ENCODE data around the gene NFATC4.

NFATC4 gene

DNA sequence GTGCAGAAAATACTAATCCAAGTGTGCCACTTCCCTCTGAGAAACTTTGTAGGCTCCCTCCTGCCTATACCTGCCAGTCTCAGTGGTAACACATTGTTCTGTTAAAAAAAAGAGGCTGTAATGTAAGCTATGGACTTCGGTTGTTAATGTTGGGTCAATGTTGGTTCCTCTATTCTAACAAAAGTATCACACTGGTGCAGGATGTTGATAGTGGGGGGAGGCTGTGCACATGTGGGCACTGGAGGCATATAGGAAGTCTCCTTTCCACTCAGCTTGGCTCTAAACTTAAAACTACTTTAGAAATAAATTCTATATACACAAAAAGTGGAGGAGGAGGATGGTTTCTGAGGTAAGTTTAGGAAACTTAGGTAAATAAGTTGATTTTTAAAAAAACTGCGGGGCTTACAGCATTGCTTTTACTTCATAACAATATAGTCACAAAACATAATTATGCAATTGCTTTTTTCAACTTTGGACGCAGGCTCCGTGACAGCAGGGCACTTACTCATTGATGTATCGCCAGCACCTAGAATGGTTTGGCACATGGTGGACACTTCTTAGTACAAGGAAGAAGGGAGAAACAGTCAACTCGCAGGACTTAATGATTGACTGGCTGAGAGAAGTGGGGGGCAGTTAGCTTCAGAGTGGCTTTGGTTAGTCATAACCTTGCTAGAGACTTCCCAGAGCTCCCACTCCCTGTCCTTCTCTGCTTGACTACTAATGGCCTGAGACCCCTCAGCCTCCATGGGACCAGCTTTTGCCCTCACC, 22.9 kb downstream of the NFATC4 start:
- DNase-seq: no peak

DNA sequence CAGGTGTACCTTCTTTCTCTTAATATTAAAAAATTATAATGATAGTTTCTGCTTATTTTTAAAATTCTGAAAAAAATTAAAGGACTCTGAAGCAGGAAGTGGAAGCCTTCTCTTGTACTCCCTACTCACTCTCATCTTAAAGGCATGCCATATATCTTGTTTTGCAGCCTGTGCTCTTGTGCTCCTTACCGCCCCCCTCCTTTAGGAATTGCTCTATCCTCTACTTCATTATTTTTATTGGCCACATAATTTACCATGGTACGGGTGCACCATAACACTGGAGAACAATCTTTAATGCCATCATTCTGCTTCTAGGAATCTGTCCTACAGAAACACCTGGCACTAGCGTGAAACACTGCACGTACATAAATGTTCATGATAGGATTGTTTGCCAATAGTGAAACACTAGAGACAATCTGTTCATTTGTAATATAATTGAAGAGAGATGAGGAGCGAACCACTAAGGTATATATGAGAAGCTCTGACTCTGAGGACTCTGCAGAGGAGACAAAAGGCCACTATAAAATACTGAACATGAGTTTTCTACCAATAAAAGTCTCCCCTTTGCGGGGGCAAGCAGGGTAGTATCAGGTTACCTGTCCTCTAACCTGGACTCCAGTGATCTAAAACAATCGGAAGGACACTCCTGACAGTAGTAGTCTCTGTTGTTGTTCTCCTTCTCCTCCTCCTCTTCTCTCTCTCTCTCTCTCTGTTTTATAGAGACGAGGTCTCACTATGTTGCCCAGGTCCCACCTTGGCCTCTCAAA, 24.5 kb downstream of the NFATC4 start:
- no peak for DNase-seq

DNA sequence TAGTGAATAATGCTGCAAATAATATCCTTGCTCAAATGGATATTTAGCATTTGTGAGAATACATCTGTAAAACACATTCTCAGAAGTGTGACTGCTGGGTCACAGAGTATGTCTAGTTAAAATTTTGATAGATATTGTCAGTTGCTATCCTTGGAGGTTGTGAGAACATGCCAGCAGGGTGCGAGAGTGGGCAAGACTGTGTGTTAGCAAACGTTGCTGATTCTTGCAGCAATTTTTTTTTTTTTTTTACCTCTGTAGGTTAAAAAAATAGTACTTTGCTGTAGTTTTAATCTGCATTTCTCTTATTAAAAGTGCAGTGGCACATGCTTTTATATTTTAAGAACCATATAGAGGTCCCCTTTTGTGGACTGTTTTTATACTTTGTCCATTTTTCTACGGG, 26.3 kb downstream of the NFATC4 start:
- no peak for DNase-seq

DNA sequence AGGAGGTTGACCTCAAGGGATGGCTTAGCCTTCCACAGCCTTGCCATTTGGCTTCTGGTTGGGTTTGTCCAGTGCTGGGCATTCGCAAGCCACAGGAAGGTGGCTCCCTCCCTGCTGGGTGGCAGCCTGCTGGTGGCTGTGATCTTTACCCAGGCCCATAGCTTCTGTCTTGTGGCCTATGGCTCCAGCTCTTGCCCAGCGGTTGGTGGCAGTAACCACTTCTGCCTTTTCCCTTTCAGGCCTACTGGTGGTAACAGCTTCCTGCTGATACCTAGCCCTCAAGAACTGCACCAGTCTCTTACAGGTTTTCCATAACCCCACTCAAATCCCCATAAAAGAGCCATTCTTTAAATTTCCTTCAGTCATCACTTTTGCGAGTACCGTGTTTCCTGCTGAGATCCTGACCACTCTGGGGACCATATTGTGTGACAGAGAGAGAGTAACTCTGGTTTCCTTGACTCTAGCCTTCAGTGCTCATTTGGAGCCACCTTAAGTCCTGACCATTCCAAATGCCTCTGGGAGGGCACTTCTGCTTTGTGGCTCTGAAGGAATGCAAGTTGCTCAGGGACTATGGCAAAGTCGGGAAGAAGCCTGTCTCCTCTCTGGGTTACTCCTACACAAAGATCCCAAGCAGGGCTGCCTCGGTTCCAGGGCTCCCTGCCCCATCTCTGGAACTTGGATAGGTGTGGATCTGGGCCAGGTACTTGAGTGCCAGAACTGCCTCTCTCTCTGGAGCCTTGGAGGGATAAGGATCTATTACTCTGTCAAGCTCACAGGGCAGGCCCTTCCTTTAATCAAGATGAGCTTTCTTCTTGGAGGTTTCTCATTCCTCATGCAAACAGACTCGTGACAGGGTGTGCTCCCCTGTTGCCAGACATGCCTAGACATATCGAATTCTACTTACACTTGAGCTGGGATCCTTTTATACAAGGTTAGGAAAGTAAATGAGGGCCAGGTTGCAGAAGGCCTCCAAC, 27.9 kb downstream of the NFATC4 start:
- no peak for DNase-seq

DNA sequence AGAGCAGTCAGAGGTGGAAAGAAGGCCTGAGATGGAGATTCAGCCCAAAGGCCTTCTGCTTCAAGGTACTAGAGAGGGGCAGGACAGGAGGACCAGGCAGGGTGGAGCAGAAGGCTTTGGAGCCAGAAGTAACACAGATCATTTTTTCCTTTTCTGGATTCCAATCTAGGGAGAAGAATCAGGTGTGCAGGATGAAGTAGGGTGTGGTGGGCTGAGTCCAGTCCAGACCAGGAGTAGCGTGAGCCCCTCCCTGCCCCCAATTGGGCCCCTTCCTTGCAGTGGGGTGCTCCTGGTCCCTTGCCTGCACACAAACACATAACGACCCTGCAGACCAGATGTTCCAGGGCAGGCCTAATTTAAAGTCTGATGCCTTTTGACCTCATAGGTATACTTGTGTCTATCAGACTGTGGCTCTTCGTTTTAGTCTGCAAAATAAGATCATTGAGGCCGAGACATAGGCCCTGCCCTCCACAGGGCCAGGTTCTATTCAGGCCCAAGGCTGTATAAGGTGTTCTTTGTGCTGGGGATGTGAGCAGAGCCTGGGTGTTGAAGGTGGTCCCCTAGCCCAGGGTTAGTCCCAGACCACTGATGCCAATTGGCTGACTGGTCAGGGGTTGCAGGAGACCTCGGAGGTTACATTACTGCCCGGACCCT, 29.8 kb downstream of the NFATC4 start:
- DNase-seq: no peak

DNA sequence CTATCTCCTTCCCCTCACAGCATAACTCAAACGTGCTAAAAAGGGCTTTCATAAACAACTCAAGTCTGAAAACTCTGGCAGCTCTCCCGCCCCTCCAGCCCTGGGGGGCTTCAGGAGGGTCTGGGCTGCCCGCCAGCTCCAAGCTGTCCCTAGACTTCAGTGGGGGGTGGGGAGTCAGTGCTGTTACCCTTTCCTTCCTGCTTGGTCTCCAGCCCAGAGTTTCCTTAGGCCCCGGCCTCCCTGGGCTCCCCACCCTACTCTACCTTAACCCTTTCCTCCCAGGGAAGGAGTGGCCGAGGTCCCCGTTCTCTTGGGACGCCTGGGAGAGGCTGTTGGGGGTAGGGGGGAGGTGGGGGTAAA, 30.3 kb downstream of the NFATC4 start:
- DNase-seq: no peak

DNA sequence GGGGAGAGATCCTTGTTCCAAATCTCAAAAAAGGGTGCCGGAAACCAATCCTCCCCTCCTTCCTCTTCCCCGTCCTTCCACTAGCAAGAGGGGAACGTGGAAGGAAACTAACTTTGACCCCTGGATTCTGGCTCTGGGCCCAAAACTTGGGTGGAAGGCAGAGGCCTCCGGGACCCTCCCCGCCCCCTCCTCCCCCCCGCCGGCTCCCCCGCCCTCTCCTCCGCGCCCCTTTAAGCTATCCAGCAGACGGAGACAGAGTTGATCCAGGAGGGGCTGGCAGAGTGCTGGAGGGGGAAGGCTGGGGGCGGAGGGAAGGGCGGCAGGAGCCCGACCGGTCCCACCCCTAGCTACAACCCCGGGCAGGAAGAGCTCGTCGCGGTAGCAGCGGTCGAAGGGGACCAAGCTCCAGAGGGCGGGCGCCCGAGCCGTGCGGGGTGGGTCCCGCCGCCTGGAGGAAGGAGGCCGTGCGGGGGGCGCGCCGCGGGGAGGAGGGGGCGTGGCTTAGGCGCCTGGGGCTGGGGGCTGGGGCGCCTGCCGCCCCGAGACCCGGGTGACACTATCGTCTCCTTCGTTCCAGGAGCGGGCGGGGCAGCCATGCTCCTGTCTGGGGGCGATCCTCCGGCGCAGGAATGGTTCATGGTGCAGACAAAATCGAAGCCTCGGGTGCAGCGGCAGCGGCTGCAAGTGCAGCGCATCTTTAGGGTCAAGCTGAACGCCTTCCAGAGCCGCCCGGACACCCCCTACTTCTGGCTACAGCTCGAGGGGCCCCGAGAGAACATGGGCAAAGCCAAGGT, 30.9 kb downstream of the NFATC4 start, which contains the start of gene NYNRIN:
Gene NYNRIN, plus strand, starts transcription at position 351 of the 794 bp plus-strand sequence. Its CDS starts 244 bp downstream, at position 595.
- peak; percentile 47 for DNase-seq

DNA sequence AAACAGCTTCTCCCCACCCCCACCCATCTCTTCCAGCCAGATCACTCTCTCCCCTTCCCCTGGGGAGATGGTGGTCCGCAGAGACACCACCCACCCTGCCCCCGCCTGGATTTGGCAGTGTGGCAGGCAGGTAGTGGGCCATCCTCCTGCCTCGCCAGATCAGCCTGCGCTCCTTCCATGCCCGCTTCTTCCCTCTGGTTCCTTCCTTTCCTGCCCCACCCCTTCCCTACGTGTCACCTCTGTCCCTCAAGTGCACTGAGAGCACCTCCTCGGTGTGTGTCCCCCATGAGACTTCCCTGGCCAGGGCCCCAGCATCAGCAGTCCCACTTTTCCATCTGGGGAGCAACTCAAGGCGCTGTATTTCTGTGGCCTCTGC, 31.5 kb downstream of the NFATC4 start:
- DNase-seq: no peak

DNA sequence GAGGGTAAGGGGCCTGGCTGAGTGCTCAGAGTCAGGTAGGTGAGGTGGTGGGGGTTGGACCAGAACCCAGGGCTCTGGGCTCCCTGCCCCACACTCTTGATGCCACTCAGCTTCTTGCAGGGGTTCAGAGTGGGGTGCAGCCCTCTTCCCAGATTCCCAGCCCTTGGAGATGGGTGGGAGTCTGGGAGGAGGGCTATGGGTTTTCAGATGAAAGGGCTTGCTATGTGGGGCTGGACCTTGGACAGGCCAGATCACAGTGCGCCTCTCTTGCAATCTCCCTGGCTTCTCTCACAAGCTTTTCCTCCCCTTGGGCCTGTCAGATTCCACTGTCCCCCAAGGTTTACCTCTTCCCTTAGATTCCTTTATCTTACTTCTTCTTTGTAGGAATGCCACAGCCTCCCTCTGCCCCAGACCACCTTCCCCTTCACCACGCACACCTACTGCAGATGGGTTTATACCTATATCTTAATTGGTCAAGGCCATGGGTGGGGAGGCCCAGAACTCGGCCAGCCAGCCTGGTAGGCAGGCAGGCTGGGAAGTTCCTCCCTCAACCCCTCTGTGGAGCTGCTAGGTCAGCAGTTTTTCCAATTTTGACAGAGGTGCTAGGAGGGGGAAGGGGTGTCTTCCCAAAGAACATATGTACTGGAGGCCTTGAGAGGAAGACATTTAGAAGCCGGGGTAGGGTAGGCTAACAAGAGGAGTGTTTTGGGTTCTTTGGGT, 32.2 kb downstream of the NFATC4 start:
- DNase-seq: no peak

DNA sequence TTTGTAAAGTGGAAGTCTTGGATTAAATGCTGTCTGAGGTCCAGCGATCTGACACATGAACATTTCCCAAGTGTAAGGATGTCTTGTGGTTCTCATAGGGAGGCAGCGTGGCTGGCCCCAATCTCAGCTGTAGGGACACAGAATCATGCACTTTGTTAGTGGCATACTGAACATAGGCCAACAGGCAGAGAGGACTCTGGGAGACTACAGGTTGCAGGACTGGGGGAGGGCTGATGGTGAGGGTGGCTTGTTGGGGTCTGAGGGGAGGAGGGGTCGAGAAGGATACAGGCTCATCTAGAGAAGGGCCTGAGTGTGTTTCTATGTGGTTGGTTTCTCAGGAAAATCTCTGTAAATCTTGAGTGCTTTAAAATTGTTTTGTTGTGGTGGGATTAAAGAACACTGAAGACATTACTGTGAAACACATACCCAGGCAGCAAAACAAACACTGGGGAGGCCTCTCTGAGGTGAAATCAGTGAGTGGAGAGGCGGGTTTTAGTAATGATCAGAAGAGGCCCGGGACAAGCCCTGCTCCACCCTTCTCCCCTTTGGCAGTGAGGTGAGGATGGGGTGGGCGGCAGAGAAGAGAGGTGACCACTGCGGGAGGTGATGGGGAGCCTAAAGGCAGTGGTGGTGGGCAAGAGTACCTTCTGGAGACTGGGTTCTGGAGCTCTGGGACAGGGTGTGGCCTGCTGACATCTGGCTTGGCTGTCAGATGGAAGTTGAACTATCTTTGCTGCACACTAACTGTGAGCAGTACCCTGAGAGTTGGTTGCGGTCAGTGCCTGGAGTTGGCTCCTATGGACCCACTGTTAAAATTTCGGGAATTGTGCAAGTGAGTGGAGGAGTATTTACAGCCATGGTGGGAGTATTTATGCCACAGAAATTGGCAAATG, 34.1 kb downstream of the NFATC4 start:
- no peak for DNase-seq

DNA sequence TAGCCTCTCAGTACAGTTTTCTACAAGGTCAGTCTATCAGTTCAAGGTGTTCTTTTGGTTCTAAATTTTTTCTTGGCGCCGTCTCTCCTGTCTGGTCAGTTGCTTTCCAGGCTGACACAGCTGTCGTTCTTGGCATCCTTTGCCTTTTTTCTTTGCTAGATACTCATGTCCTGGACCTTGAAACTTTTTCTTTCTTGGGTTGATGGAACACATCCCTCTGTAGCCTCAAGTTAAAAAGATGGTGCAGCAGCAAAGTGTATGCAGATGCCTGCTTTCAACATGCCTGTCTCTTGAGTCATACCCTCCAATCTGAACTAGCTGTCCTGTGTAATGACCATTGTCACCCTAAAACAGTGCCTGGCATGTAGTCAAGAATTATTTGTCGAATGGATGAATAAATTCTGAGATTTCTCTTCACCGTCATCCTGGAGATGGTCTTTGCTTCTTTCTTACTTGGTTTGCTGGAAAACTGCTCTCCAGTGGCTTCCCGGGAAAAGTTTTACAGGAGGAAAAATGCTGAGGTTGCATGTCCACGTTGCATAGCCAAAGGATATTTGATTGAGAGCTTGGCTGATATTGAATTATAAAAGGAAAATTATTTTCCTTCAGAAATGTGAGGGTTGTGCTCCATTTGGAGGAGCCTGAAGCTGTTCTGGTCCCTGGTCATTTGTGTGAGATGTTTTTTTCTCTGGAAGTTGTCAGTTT, 35.5 kb downstream of the NFATC4 start:
- no peak for DNase-seq

DNA sequence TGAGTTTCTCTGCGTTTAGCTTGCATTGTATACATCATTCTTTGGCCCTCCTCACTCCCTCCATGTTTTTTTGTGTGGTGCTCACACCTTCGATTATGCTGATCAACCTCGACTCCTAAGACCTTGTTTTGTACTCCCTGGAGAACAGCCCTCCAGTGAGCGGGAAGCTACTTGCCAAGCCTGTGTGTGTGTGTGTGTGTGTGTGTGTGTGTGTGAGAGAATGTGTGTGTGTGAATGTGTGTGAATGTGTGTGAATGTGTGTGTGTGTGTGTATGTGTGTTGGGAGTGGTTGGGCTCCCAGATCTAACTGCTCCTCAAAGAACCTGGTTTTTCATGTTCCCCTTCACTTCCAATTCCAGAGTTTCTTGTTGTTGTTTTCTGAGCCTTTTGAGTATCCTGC, 36.8 kb downstream of the NFATC4 start:
- no peak for DNase-seq

DNA sequence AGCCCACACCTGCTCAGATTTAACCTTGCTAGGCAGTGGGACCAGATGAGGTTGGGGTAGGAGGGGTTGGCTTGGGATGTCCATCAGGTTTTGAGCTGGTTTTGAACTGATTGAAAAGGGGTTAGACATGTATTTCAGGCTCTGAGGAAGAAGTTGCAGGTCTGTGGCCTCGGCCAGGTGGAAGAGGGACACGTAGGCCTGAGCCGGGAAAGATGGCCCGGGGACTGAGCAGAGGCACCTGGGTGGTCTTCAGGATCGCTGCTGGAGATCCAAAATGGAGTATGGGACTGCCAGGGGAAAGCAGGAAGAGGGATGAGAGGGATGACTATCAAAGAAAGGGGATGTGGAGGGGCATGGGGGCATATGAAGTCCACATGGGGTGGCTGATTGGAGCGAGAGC, 38.4 kb downstream of the NFATC4 start:
- DNase-seq: no peak

DNA sequence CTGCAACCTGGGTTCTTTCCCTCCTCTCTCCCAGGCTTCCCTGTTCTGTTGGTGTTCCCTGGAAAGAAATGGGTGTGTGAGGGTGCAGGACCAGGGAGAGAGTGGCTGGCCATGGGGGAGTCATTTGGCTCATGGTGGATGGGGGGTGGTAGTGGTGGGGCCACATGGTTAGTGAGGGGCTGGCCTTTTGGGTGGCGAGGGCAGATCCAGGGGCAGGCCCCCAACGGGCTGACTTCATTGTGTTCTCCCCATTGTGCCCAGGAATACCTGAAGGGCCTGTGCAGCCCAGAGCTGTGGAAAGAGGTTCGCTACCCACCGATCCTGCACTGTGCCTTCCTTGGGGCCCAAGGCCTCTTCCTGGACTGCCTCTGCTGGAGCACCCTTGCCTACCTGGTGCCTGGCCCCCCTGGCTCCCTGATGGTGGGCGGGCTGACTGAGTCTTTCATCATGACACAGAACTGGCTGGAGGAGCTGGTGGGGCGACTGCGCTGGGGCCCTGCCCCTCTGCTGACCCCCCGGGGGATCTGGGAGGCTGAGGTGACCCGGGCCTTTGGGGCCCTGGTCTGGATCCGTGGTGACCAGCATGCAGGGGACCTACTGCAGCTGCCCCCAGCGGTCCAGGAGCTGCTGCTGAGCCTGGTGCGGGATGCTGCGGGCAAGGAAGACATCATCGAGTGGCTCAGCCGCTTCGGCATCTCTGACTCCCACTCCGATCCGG, 39.8 kb downstream of the NFATC4 start:
- no peak for DNase-seq

DNA sequence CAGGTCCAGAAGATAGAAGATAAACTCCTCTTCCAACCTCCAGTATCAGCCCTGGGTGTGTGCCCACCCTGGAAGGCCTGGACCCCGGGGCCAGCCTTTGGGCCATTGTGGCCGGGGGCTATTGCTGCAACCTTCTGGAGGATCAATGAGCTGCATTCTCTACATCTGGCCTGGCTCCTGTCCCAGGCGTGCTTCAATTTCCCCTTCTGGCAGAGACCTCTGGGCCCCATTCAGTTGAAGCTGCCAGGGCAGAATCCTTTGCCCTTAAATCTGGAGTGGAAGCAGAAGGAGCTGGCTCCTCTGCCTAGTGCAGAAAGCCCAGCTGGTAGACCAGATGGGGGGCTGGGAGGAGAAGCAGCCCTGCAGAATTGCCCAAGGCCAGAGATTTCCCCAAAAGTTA, 40.8 kb downstream of the NFATC4 start:
- DNase-seq: no peak

DNA sequence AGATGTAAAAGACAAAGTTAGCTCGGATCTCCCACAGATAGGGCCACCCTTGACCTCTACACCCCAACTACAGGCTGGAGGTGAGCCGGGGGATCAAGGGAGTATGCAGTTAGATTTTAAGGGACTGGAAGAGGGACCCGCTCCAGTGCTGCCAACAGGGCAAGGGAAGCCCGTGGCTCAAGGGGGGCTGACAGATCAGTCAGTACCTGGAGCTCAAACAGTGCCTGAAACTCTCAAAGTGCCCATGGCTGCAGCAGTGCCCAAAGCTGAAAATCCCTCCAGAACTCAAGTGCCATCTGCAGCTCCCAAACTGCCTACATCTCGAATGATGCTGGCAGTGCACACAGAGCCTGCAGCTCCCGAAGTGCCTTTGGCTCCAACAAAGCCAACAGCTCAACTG, 41.2 kb downstream of the NFATC4 start:
- no peak for DNase-seq

DNA sequence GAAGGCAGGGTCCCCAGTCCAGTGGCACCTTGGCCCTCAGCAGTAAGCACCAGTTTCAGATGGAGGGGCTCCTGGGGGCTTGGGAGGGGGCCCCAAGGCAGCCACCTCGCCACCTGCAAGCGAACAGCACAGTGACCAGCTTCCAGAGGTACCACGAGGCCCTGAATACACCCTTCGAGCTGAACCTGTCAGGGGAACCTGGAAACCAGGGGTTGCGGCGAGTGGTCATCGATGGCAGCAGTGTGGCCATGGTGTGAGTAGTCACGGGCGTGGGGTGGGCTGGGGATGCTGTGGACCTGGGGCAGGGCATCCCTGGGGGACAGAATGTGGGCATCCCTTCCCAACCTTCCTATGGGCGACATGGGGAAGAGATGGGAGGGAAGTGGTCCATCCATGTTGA, 42.0 kb downstream of the NFATC4 start:
- no peak for DNase-seq
